ENCODE results near the gene SETBP1.

Gene SETBP1

GRCh38 chr18:44924785-44925499, 244.3 kb downstream of the SETBP1 start (continued):
- TF ChIP-seq ISL1 (CRISPR knock-in tag; IDR thresholded peaks at IDR 0.05), result no peak
- no peak for TF ChIP-seq ZNF70 (CRISPR knock-in tag; IDR thresholded peaks at IDR 0.05)
- no peak for TF ChIP-seq ZFP30 (CRISPR knock-in tag; IDR thresholded peaks at IDR 0.05)

- peak; percentile 53; the same call in 2 of the 3 replicates for ATAC-seq
- no peak for TF ChIP-seq ZNF70 (CRISPR knock-in tag; IDR thresholded peaks at IDR 0.05)
- TF ChIP-seq SNAI2 (CRISPR knock-in tag; IDR thresholded peaks at IDR 0.05), result no peak
- no peak for TF ChIP-seq CSRNP3 (CRISPR knock-in tag; IDR thresholded peaks at IDR 0.05)
- no peak for TF ChIP-seq ZNF565 (CRISPR knock-in tag; conservative IDR thresholded peaks at IDR 0.05; ENCODE audit: low read depth)
- TF ChIP-seq ARNTL (CRISPR knock-in tag; IDR thresholded peaks at IDR 0.05; ENCODE audit: borderline replicate concordance, low read depth), result no peak
- no peak for TF ChIP-seq TCF4 (CRISPR knock-in tag; IDR thresholded peaks at IDR 0.05; ENCODE audit: borderline replicate concordance)
- no peak for TF ChIP-seq BACH2 (CRISPR knock-in tag; IDR thresholded peaks at IDR 0.05; ENCODE audit: borderline replicate concordance)
- no peak for TF ChIP-seq CSDC2 (CRISPR knock-in tag; IDR thresholded peaks at IDR 0.05)
- TF ChIP-seq POU6F1 (CRISPR knock-in tag; IDR thresholded peaks at IDR 0.05; ENCODE audit: borderline replicate concordance, low read depth), result no peak
- TF ChIP-seq TSHZ2 (CRISPR knock-in tag; IDR thresholded peaks at IDR 0.05), result no peak
- no peak for TF ChIP-seq CREB5 (CRISPR knock-in tag; IDR thresholded peaks at IDR 0.05; ENCODE audit: low read depth)
- TF ChIP-seq ISL1 (CRISPR knock-in tag; IDR thresholded peaks at IDR 0.05), result no peak
- TF ChIP-seq ESRRG (CRISPR knock-in tag; IDR thresholded peaks at IDR 0.05), result no peak
- no peak for TF ChIP-seq OSR1 (CRISPR knock-in tag; IDR thresholded peaks at IDR 0.05)
These were observed 246.6 kb downstream of the SETBP1 start for GRCh38 chr18:44927127-44927849.

- TF ChIP-seq ZNF70 (CRISPR knock-in tag; IDR thresholded peaks at IDR 0.05) (no peak), ZNF565 (CRISPR knock-in tag; conservative IDR thresholded peaks at IDR 0.05; ENCODE audit: low read depth) (no peak), RARB (CRISPR knock-in tag; IDR thresholded peaks at IDR 0.05) (no peak), BACH2 (CRISPR knock-in tag; IDR thresholded peaks at IDR 0.05; ENCODE audit: borderline replicate concordance) (no peak)
- ATAC-seq, result no peak
These were observed 254.2 kb downstream of the SETBP1 start for GRCh38 chr18:44934901-44935300.

- no peak for ATAC-seq
- TF ChIP-seq CREB5 (CRISPR knock-in tag; IDR thresholded peaks at IDR 0.05; ENCODE audit: low read depth) (no peak), POU6F1 (CRISPR knock-in tag; IDR thresholded peaks at IDR 0.05; ENCODE audit: borderline replicate concordance, low read depth) (no peak), ZC3H10 (CRISPR knock-in tag; IDR thresholded peaks at IDR 0.05) (no peak), ZNF70 (CRISPR knock-in tag; IDR thresholded peaks at IDR 0.05) (no peak), BACH2 (CRISPR knock-in tag; IDR thresholded peaks at IDR 0.05; ENCODE audit: borderline replicate concordance) (no peak), CSRNP3 (CRISPR knock-in tag; IDR thresholded peaks at IDR 0.05) (no peak), ZFP30 (CRISPR knock-in tag; IDR thresholded peaks at IDR 0.05) (no peak), ESRRG (CRISPR knock-in tag; IDR thresholded peaks at IDR 0.05) (no peak), ZFP3 (CRISPR knock-in tag; IDR thresholded peaks at IDR 0.05) (no peak), ISL1 (CRISPR knock-in tag; IDR thresholded peaks at IDR 0.05) (no peak), TCF4 (CRISPR knock-in tag; IDR thresholded peaks at IDR 0.05; ENCODE audit: borderline replicate concordance) (no peak)
- TF ChIP-seq, protein P1, sequence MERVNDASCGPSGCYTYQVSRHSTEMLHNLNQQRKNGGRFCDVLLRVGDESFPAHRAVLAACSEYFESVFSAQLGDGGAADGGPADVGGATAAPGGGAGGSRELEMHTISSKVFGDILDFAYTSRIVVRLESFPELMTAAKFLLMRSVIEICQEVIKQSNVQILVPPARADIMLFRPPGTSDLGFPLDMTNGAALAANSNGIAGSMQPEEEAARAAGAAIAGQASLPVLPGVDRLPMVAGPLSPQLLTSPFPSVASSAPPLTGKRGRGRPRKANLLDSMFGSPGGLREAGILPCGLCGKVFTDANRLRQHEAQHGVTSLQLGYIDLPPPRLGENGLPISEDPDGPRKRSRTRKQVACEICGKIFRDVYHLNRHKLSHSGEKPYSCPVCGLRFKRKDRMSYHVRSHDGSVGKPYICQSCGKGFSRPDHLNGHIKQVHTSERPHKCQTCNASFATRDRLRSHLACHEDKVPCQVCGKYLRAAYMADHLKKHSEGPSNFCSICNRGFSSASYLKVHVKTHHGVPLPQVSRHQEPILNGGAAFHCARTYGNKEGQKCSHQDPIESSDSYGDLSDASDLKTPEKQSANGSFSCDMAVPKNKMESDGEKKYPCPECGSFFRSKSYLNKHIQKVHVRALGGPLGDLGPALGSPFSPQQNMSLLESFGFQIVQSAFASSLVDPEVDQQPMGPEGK (CRISPR knock-in tag; IDR thresholded peaks at IDR 0.05; ENCODE audit: borderline replicate concordance), result no peak
These were observed 254.8 kb downstream of the SETBP1 start for GRCh38 chr18:44935455-44935854.

Measured in SK-N-SH treated with all-trans-retinoic acid at 6 μM for 48 hours (cell line).